ENCODE results near the gene TIAM1. TPM values are rescaled to one million over a fixed set of nuclear protein-coding genes. Genes with fewer than 3 reads are reported as not detected.

TIAM1 gene
- total RNA-seq, 1 donor from 2014 or later: 16.7 TPM

DNA sequence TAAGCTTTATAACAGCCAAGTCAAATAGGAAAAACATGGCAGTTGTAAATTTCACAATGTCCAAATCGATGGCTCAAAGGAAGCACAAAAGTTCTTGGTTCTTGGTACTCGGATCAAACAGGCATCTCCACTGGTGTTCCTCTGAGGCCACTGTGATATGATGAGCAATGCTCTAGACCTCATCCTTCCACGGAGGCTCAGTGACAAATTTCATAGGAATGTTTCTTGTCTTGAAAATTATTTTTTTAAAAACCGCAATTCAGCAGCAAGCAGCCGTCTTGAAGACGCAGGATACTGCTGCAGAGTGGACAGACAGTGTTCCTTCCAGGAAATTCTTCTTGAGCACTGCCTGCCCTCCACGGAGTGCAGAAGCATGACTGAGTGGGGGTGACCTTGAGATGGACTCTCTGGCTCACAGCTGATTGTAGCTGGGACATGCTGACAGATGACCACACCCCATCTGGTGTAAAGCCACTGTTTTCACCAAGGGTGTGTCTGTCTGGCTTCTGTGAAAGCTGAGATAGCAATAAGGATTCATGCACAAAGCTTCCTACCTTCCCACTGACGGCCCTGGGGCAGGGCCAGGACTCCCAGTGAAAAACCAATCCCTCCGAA is 61.9 kb downstream of the TIAM1 start:
- no peak for TF ChIP-seq CTCF (IDR thresholded peaks at IDR 0.05)
- no peak for DNase-seq (ENCODE audit: extremely low spot score, unreplicated experiment)
- Mint-ChIP-seq H3K36me3 (ENCODE audit: unreplicated experiment) (no peaks in the 10 kb centered on the region), H3K4me3 (ENCODE audit: unreplicated experiment) (peak overlapping the region; percentile 7), H3K27ac (ENCODE audit: unreplicated experiment) (peak overlapping the region; percentile 82), H3K9me3 (ENCODE audit: unreplicated experiment) (no peaks in the 10 kb centered on the region), H3K4me1 (ENCODE audit: unreplicated experiment) (peaks cover 50% of the 10 kb centered on the region), H3K27me3 (ENCODE audit: unreplicated experiment) (no peaks in the 10 kb centered on the region)

DNA sequence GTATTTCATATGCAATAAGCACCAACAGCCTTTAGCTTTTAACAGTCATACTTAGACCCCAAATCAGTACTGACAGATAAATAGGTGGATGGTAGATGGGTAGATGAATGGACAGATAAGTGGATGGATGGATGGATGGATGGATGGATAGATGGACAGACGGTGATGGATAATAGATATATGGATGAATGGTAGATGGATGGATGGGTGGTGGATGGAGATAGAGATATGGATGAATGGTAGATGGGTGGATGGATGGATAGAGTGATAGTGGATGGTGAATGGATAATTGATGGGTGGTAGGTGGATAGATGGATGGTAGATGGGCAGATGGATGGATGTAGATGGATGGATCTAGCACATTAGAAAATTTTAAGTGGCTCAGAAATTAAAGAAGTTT is 62.5 kb downstream of the TIAM1 start:
- no peaks in the 10 kb centered on the region for H3K9me3 Mint-ChIP-seq (ENCODE audit: unreplicated experiment)
- no peaks in the 10 kb centered on the region for H3K36me3 Mint-ChIP-seq (ENCODE audit: unreplicated experiment)
- peaks cover 49% of the 10 kb centered on the region for H3K4me1 Mint-ChIP-seq (ENCODE audit: unreplicated experiment)
- H3K4me3 Mint-ChIP-seq (ENCODE audit: unreplicated experiment): no peak overlapping the region
- TF ChIP-seq CTCF (IDR thresholded peaks at IDR 0.05): no peak
- DNase-seq (ENCODE audit: extremely low spot score, unreplicated experiment): no peak
- peak overlapping the region; percentile 82 for H3K27ac Mint-ChIP-seq (ENCODE audit: unreplicated experiment)
- no peaks in the 10 kb centered on the region for H3K27me3 Mint-ChIP-seq (ENCODE audit: unreplicated experiment)

GRCh38 chr21:31279986-31280385 is 64.1 kb downstream of the TIAM1 start:
- Mint-ChIP-seq H3K27ac (ENCODE audit: unreplicated experiment) (no peak overlapping the region), H3K9me3 (ENCODE audit: unreplicated experiment) (no peaks in the 10 kb centered on the region), H3K36me3 (ENCODE audit: unreplicated experiment) (no peaks in the 10 kb centered on the region), H3K4me3 (ENCODE audit: unreplicated experiment) (no peak overlapping the region), H3K27me3 (ENCODE audit: unreplicated experiment) (no peaks in the 10 kb centered on the region), H3K4me1 (ENCODE audit: unreplicated experiment) (peaks cover 41% of the 10 kb centered on the region)
- no peak for DNase-seq (ENCODE audit: extremely low spot score, unreplicated experiment)
- no peak for TF ChIP-seq CTCF (IDR thresholded peaks at IDR 0.05)

DNA sequence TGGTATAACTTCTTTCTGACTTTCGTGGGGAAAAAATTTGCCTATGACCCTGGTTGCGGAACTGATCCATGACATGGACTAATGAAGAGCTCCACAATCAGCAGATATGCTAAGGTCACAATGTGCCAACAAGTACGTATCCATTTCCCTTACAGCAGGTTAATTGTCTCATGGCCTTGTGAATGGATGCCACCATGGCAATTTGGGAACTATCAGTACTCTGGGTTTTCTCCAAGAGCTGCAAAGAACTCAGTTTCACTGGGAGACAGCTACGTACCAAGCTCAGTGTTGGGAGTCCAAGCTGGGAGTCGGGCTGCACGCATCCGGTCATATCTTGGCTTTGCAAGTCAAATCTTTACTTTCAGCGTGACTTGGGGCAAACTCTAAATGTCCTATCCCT is 64.8 kb downstream of the TIAM1 start:
- no peak for DNase-seq (ENCODE audit: extremely low spot score, unreplicated experiment)
- H3K4me3 Mint-ChIP-seq (ENCODE audit: unreplicated experiment): no peak overlapping the region
- H3K36me3 Mint-ChIP-seq (ENCODE audit: unreplicated experiment): no peaks in the 10 kb centered on the region
- H3K9me3 Mint-ChIP-seq (ENCODE audit: unreplicated experiment): no peaks in the 10 kb centered on the region
- TF ChIP-seq CTCF (IDR thresholded peaks at IDR 0.05): no peak
- H3K27ac Mint-ChIP-seq (ENCODE audit: unreplicated experiment): no peak overlapping the region
- H3K27me3 Mint-ChIP-seq (ENCODE audit: unreplicated experiment): no peaks in the 10 kb centered on the region
- H3K4me1 Mint-ChIP-seq (ENCODE audit: unreplicated experiment): peaks cover 37% of the 10 kb centered on the region

- peaks cover 32% of the 10 kb centered on the region for H3K4me1 Mint-ChIP-seq (ENCODE audit: unreplicated experiment)
- TF ChIP-seq CTCF (IDR thresholded peaks at IDR 0.05): no peak
- H3K36me3 Mint-ChIP-seq (ENCODE audit: unreplicated experiment): no peaks in the 10 kb centered on the region
- H3K27ac Mint-ChIP-seq (ENCODE audit: unreplicated experiment): no peak overlapping the region
- H3K27me3 Mint-ChIP-seq (ENCODE audit: unreplicated experiment): no peaks in the 10 kb centered on the region
- H3K4me3 Mint-ChIP-seq (ENCODE audit: unreplicated experiment): no peak overlapping the region
- no peaks in the 10 kb centered on the region for H3K9me3 Mint-ChIP-seq (ENCODE audit: unreplicated experiment)
- no peak for DNase-seq (ENCODE audit: extremely low spot score, unreplicated experiment)
Measured at GRCh38 chr21:31278511-31279130, 65.4 kb downstream of the TIAM1 start.
